Activated T-cell treated with anti-CD3 and anti-CD28 coated beads, Interleukin-2, amount 50 U/mL, for 1 hour (primary cell): ENCODE results near the gene BST1.
A peak's percentile ranks its signal among the peaks of the same experiment; 100 is the strongest.

Experiments
- DNase-seq: peaks from one replicate; pipeline ENCODE4 v3.0.0-alpha.2; 2020

The BST1 gene

GRCh38 chr4:15676899-15677298 lies 26.0 kb upstream of the BST1 start:
- DNase-seq: no peak

- DNase-seq: no peak
These were observed 25.3 kb upstream of the BST1 start for GRCh38 chr4:15677507-15677988.

- no peak for DNase-seq
These were observed 21.8 kb upstream of the BST1 start for GRCh38 chr4:15681067-15681371.

- DNase-seq: peak; percentile 98
These were observed 21.3 kb upstream of the BST1 start, which contains the start of gene FAM200B for GRCh38 chr4:15681372-15682241. Gene FAM200B, plus strand, starts transcription at chr4:15681827. Its CDS starts 5,151 bp downstream, at chr4:15686978.

- DNase-seq: no peak
These were observed 20.4 kb upstream of the BST1 start for GRCh38 chr4:15682242-15683142.

GRCh38 chr4:15683143-15683495 lies 19.7 kb upstream of the BST1 start:
- no peak for DNase-seq

GRCh38 chr4:15684498-15684897 lies 18.4 kb upstream of the BST1 start:
- DNase-seq: no peak

- DNase-seq: no peak
These were observed 14.8 kb upstream of the BST1 start for GRCh38 chr4:15688051-15688450.

GRCh38 chr4:15689540-15689939 lies 13.3 kb upstream of the BST1 start:
- DNase-seq: no peak

- DNase-seq: no peak
These were observed 12.7 kb upstream of the BST1 start for GRCh38 chr4:15690020-15690809.

GRCh38 chr4:15691346-15692135 lies 11.3 kb upstream of the BST1 start:
- DNase-seq: no peak

GRCh38 chr4:15692602-15693001 lies 10.3 kb upstream of the BST1 start:
- no peak for DNase-seq

- DNase-seq: no peak
These were observed 8.4 kb upstream of the BST1 start for GRCh38 chr4:15694431-15694830.

GRCh38 chr4:15695240-15695699 lies 7.6 kb upstream of the BST1 start:
- DNase-seq: no peak

- DNase-seq: no peak
These were observed 7.1 kb upstream of the BST1 start for GRCh38 chr4:15695729-15696128.

GRCh38 chr4:15696866-15697265 lies 6.0 kb upstream of the BST1 start:
- no peak for DNase-seq

GRCh38 chr4:15703439-15703838 lies 574 bp downstream of the BST1 start:
- no peak for DNase-seq

- no peak for DNase-seq
These were observed 1.3 kb downstream of the BST1 start for GRCh38 chr4:15704129-15704528.

- DNase-seq: no peak
These were observed 3.9 kb downstream of the BST1 start for GRCh38 chr4:15706646-15707362.

GRCh38 chr4:15707363-15707715 lies 4.5 kb downstream of the BST1 start:
- DNase-seq: no peak

GRCh38 chr4:15711762-15712161 lies 8.9 kb downstream of the BST1 start:
- no peak for DNase-seq

- no peak for DNase-seq
These were observed 9.3 kb downstream of the BST1 start for GRCh38 chr4:15712214-15712613.
